Upper lobe of left lung (tissue), 4 donors: ENCODE data around the gene TIGD3.

Experiments used
- CTCF ChIP-seq, 6 experiments: fragments of 450-650 bp in 4 of 6; fragments of 200-600 bp in 2 of 6; sonication (generic) in 2 of 6; IDR thresholded peaks; one replicate each; pipeline ENCODE4 v1.5.1; 2016 to 2019; ENCODE audit warnings: antibody characterized with exemption in 6 of 6
- EP300 ChIP-seq, 4 donors: sonication (generic); formaldehyde crosslinking; IDR thresholded peaks; one replicate each; pipeline ENCODE4 v1.5.1; 2017; ENCODE audit warnings: antibody characterized with exemption in 4 of 4, control low read depth in 2 of 4

- TF ChIP-seq EP300 (IDR thresholded peaks at IDR 0.05) (no peak), CTCF (IDR thresholded peaks at IDR 0.05) (no peak)
Observed at GRCh38 chr11:65404210-65404609, 49.7 kb downstream of the TIGD3 start.
